Measurements from ENCODE around the gene ZNF618.

Gene ZNF618

GRCh38 chr9:114047717-114048116, 171.6 kb downstream of the ZNF618 start:
- FAIRE-seq, result no peak

- FAIRE-seq, result no peak
These were observed 172.7 kb downstream of the ZNF618 start for GRCh38 chr9:114048533-114049415.

- FAIRE-seq, result no peak
These were observed 173.5 kb downstream of the ZNF618 start for GRCh38 chr9:114049441-114050225.

GRCh38 chr9:114050226-114050568, 174.1 kb downstream of the ZNF618 start:
- FAIRE-seq, result no peak

GRCh38 chr9:114050646-114051045, 174.5 kb downstream of the ZNF618 start:
- no peak for FAIRE-seq

GRCh38 chr9:114051281-114051680, 175.2 kb downstream of the ZNF618 start:
- FAIRE-seq, result no peak

GRCh38 chr9:114051706-114052105, 175.6 kb downstream of the ZNF618 start:
- no peak for FAIRE-seq

GRCh38 chr9:114053246-114054005, 177.3 kb downstream of the ZNF618 start:
- FAIRE-seq, result no peak

GRCh38 chr9:114054191-114054690, 178.1 kb downstream of the ZNF618 start:
- FAIRE-seq, result no peak

- no peak for FAIRE-seq
These were observed 179.0 kb downstream of the ZNF618 start for GRCh38 chr9:114055061-114055460.

- FAIRE-seq, result no peak
These were observed 179.8 kb downstream of the ZNF618 start for GRCh38 chr9:114055894-114056293.

- FAIRE-seq, result no peak
These were observed 180.4 kb downstream of the ZNF618 start for GRCh38 chr9:114056527-114056926.

- FAIRE-seq, result no peak
These were observed 181.2 kb downstream of the ZNF618 start for GRCh38 chr9:114057161-114057885.

- no peak for FAIRE-seq
These were observed 182.6 kb downstream of the ZNF618 start for GRCh38 chr9:114058688-114059046.

- no peak for FAIRE-seq
These were observed 183.1 kb downstream of the ZNF618 start for GRCh38 chr9:114059047-114059803.

GRCh38 chr9:114060070-114060469, 184.0 kb downstream of the ZNF618 start:
- FAIRE-seq, result no peak

- no peak for FAIRE-seq
These were observed 184.6 kb downstream of the ZNF618 start for GRCh38 chr9:114060711-114061110.

GRCh38 chr9:114061292-114061691, 185.2 kb downstream of the ZNF618 start:
- FAIRE-seq, result no peak

GRCh38 chr9:114061830-114062474, 185.8 kb downstream of the ZNF618 start:
- no peak for FAIRE-seq

- no peak for FAIRE-seq
These were observed 189.2 kb downstream of the ZNF618 start for GRCh38 chr9:114065304-114065703.
